ENCODE measurements around the gene RHO.

- TF ChIP-seq CEBPB (IDR thresholded peaks at IDR 0.05; ENCODE audit: borderline replicate concordance in 1 of 2, low read depth in 2 of 2, low read length in 2 of 2) = no peak
- no peak for TF ChIP-seq CTCF (IDR thresholded peaks at IDR 0.05 in 2 of 3, conservative IDR thresholded peaks at IDR 0.05 in 1 of 3; ENCODE audit: control insufficient read depth in 2 of 3, extremely low read depth in 1 of 3, insufficient read depth in 1 of 3, low read depth in 3 of 3, low read length in 3 of 3)
- no peak for TF ChIP-seq FOS (IDR thresholded peaks at IDR 0.05; ENCODE audit: borderline replicate concordance, extremely low read depth, insufficient read length)
- TF ChIP-seq HCFC1 (IDR thresholded peaks at IDR 0.05; ENCODE audit: low read length) = no peak
- TF ChIP-seq EP300 (IDR thresholded peaks at IDR 0.05; ENCODE audit: borderline replicate concordance in 1 of 2, control insufficient read depth in 1 of 2, low read depth in 2 of 2, low read length in 2 of 2) = no peak
- TF ChIP-seq POLR2AphosphoS5 (IDR thresholded peaks at IDR 0.05; ENCODE audit: low read length) = no peak
- TF ChIP-seq, protein P1, sequence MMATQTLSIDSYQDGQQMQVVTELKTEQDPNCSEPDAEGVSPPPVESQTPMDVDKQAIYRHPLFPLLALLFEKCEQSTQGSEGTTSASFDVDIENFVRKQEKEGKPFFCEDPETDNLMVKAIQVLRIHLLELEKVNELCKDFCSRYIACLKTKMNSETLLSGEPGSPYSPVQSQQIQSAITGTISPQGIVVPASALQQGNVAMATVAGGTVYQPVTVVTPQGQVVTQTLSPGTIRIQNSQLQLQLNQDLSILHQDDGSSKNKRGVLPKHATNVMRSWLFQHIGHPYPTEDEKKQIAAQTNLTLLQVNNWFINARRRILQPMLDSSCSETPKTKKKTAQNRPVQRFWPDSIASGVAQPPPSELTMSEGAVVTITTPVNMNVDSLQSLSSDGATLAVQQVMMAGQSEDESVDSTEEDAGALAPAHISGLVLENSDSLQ (IDR thresholded peaks at IDR 0.05) = no peak
- no peak for TF ChIP-seq POLR2A (IDR thresholded peaks at IDR 0.05; ENCODE audit: low read depth, low read length)
- TF ChIP-seq CREM (IDR thresholded peaks at IDR 0.05; ENCODE audit: low read depth) = no peak
- TF ChIP-seq SMC3 (IDR thresholded peaks at IDR 0.05; ENCODE audit: borderline replicate concordance, low read length) = no peak
- no peak for TF ChIP-seq TAF1 (IDR thresholded peaks at IDR 0.05; ENCODE audit: borderline replicate concordance, low read depth, low read length)
- TF ChIP-seq EED (IDR thresholded peaks at IDR 0.05; ENCODE audit: low read depth) = no peak
- no peak for TF ChIP-seq RB1 (IDR thresholded peaks at IDR 0.05; ENCODE audit: borderline replicate concordance)
- TF ChIP-seq NFIC (IDR thresholded peaks at IDR 0.05; ENCODE audit: low read depth, low read length) = no peak
These were observed 5.0 kb downstream of the RHO start for GRCh38 chr3:129533406-129533805.

Measured in GM12878 (cell line).